Stimulated activated CD4-positive, alpha-beta T cell treated with anti-CD3 and anti-CD28 coated beads, Interleukin-12 subunit alpha, Interleukin-12 subunit beta, amount 100 ng/mL, for 48 hours (primary cell): ENCODE results near the gene PIK3R5.

ENCODE experiments used
- DNase-seq, 3 donors: peaks; one replicate each; pipeline ENCODE4 v3.0.0-alpha.2; 2020; ENCODE audit warnings: low read depth in 2 of 3, low spot score in 1 of 3

The PIK3R5 gene

DNA sequence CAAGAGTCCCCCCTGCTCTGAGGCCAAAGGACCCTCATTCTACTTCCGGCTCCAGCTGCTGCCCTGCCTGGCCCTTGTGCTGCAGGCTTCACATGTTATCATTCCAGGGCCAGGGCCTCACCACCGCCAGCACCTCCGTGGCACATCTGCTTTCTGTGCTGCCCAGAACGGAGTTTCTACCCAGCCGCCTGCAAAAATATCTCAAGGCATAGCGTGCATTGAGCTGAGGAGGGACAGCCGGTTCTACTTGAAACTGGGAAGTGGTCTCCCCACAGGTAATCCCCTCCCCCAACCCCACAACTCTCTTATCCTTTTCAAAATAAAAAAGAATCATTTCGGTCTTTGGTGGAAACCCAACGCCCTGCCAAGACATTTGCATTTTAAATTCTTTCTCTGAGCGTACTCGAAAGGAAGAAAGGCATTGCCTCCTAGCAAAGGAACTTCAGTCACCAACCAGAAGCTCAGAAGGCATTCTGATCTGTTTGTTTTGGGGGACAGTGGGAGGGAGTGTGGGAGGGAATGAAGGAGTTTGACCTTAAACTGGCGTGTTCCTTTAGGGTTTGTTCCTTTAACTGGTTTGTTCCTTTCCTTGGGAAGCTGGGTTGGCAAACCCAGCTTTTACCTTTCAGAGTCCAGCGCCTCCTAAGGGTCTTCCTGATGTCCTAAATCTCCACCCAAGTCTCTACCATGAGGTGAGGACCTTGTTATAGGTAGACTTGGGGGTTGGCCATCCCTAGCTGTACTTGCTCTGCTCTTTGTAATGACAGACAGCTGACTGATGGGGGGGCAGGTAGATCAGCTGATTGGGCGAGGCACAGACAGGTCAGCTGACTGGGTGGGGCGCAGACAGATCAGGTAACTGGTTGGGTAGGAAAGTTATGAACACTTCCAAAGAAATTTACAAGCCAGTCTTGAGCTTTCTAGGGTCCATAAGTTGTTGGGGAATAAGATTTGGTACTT is 64.6 kb downstream of the PIK3R5 start:
- DNase-seq, result no peak

DNA sequence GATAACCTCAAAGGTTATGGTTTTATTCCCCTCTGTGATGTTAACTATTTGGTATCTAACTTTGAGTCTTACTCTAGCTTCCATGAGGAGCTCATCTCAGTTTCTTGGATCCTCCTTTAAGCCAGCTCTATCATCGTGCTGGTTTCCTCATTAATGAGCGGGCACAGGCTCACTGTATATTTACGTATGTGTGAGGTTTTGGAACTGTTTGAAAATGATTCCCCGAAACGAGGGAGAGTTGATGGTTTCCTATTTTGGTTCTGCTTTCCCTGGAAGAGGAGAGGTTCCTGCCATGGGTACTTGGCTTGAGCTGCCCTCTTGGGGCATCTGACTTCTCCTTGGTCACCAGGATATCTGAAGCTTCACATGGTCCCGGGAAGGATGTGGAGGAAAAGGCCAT is 65.3 kb downstream of the PIK3R5 start:
- no peak for DNase-seq

DNA sequence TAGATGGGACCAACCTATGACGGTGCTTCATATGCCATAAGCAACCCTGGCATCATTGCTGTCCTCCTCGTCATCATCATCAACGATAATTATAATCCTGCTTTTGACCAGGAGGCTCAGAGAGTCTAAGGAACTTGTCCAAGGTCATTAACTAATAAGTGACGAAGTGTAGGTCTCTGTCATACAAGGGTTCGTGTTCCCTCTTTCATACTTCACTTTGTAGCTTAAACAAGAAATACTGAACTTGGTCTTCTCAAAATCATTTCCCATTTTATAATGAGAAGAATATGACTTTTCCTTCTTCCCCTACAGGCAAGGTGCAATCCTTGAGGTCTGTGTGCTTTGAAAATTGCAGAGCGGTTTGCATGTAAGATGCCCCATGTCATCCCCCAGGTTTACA is 66.9 kb downstream of the PIK3R5 start:
- no peak for DNase-seq

DNA sequence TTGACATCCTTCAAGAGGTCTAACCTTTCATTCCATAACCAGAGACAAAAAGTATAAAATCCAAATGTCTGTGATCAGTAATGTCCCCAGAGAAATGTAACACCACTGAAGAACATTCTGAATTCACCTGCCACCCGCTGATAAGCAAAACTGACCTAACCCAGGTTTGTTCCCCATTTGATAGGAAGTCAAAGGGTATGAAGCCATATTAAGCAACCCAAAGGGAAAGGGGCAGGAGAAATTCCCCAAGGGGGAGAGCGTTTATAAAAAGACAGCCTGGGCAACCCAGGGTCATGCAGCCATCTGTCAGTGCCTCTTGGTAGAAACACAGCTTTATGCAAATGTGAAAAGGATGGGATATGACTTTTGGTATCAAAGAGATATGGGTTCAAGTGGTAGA is 67.4 kb downstream of the PIK3R5 start:
- DNase-seq, result no peak

DNA sequence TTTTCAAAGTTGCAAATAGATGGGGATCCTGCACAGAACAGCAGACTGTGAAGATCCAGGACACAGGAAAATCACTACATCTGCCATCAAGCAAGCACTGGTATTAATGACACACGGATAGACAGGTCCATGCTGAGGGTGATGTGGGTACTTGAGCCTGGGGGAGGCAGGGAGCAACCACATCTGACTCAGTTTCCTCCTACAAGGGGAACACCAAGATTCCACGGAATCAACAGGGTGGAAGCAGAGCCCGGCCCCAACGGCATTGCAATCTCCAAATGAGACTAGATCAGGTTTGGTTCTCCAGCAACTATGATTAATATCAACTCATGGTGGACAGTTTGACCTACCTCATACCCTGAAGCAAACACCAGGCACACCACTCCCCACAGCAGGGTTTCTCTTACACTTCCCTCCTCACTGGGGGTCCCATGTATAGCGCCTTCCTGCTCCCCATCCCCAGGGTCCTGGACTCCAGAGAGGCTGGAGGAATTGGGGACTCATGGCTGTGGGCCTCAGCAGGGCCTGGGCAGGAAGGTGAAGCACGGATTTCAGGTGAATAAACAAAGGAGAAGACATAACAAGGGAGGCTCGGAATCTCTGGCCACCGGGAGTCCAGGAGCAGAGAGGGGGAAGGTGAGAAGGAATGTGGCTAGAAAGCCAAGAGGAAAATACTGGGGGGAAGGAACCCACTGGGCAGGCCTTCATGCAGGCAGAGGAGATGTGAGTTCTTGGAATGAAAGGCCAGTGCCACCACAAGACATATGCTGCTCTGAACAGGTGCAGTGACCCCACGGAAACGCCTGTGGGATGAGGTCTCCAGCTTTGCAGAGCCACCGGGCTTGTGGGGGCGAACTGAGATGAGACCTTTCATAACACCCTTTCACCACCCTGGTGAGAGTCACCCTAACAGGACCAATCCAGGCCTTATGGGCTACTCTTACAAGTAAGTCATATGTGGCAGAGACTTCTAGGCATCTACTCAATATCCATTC is 68.6 kb downstream of the PIK3R5 start:
- DNase-seq, result no peak

DNA sequence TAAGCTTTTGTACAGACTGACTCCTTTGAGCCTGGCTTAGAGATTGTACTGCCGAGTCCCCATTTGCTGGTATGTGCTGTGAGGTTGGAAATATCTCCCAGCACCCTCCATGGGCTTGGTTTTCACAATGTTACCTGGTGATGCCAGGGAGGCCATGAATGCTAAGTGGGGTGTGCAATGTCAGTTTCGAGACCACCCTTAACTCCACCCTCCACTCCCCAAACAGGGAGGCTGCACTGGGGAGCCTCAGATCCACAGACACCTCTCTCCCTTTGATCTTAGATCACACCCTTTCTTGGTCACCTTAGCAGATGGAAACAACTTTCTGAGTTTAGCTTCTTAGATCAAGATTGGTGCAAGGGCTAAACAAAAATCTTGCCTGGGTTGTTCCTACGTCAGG is 69.4 kb downstream of the PIK3R5 start:
- DNase-seq, result no peak

DNA sequence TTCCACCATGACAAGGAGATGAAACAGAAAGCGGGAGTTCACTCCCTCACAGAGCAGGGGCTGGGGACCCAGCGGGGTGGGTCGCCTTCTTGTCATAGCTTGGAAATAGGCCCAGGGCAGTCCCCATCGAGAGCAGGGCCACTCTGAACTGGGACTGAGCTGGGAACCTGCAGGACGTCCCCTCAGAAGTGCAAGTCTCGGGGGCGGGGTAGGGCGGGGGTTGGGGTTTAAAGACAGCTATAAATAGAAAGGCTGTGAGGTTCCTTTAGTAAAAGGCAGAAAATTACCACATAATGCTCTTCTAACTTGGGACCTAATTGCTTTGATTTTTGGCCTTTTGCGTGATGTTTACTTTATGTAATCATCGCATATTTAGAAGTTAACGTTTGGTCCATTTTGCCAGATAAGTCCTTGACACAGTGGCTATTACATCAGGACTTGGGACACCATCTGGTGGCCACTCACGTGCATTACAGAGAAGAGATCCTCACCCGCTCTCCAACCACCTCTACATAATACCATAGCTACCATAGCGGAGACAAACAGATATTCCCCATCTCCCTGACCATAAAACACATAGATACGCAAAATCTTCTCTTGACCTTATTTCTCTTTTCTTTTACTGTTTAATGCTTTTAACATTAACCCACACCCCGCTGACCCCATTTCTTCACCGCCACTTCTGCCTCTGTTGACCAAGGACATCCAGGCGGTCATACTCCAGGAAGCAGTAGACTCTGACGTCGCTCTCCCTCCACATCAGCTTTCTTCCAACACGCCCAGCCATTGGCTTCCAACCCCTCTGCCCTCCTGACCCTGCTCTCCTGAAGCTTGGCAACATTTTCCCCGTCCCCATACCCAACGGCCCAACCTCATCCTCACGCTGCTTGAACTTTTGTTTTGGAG is 70.6 kb downstream of the PIK3R5 start:
- DNase-seq, result peak in 1 of 3 donors; percentile 47

DNA sequence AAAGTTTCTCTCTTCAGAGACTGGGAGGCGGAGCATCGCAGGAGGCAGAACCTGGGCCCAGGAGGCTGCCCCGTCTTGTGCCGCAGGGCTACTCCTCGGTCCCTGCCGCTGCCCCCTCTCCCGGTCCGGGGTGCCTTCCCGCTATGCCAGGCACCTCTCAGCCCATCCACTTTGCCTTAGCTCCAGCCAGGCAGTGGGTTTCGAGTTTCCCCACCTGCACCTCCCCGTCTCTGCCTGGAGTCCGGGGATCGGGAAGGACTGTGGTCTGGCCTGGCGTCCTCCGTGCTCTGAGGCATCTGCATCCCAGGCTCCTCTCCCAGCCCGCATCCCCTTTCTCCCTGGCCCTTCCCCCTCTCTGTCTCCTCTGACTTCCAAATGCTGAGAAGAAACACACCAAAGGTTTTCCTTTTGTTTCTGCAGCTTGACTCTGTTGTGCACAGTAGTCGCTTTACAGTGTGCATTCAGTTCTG is 71.3 kb downstream of the PIK3R5 start:
- DNase-seq, result no peak

DNA sequence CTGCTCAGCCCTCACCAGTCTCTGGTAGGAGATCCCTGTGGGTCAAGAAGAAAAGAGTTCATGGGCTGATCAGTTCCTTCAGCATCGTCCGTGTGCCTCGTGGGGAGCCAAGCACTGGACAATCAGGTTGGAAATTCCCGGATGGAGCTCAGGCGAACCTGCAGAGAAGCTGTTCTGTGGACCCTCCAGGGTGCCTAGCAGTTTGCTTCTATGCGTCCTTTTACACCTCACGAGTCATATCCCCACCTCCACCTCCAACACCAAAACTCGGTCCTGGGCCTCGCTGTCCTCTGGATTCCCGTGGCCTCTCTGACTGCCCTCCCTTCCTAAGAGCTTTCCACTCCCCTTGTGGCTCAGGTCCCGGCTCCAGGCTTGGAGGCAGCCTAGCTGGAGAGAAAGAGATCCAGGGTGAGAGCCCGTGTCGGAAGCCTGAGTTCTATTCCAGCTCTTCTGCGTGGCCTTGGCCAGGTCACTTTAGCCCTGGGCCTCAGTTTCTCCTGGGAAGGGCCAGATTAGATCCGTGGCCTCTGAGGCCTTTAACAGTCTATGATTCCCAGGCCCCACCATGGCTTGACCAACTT is 71.8 kb downstream of the PIK3R5 start:
- DNase-seq, result no peak

DNA sequence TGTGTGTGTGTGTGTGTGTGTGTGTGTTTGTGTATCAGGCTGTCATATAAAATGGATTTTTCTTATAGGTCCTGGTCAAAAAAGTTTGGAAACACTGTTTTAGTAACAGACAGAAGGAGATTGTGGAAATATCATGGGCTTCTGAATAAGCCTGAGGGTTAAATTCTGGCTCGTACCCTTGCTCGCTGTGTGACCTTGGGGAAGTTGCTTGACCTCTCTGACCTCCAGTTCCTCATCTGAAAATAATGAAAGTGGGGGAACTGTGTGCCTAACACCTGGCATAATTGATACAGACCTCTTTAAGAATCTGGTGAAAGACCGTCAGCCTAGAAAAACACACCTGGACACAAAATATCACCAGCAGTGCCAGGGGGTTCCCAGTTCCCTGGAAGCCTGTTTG is 72.4 kb downstream of the PIK3R5 start:
- DNase-seq, result no peak

DNA sequence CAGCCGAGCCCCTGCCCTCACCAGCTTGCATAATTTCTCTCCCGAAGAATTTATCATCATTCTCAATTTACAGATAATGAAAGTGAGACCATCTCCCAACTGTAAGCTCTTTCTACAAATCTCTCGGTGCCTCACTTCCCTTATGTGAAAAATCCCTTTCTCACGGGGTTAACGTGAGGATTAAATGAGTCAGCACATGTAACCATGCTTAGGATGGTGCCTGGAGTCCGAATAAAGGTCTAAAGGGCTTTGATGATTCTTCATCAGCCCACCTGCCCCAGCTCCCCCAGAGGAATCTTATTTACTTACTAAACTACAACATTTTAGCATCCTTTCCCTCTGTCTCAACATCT is 73.2 kb downstream of the PIK3R5 start:
- no peak for DNase-seq

DNA sequence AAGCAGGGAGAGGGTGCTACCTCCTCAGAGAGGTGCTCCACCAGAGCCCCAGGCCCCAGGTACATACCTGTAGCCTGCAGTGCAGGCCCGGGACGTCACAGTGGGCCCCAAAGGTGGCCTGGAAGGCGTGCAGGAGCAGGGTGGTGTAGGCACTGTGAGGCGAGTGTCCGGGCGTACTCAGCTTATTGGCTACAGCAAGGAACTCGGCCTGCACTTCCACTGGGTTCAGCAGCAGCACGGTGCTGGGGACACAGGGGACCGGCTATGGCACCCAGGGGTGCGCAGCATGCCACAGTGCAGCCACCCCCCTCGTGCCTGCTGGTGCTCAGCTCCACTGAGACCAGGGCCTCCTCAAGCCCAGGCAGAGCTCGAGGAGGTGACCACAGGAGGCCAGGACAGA is 74.8 kb downstream of the PIK3R5 start:
- DNase-seq, result no peak

DNA sequence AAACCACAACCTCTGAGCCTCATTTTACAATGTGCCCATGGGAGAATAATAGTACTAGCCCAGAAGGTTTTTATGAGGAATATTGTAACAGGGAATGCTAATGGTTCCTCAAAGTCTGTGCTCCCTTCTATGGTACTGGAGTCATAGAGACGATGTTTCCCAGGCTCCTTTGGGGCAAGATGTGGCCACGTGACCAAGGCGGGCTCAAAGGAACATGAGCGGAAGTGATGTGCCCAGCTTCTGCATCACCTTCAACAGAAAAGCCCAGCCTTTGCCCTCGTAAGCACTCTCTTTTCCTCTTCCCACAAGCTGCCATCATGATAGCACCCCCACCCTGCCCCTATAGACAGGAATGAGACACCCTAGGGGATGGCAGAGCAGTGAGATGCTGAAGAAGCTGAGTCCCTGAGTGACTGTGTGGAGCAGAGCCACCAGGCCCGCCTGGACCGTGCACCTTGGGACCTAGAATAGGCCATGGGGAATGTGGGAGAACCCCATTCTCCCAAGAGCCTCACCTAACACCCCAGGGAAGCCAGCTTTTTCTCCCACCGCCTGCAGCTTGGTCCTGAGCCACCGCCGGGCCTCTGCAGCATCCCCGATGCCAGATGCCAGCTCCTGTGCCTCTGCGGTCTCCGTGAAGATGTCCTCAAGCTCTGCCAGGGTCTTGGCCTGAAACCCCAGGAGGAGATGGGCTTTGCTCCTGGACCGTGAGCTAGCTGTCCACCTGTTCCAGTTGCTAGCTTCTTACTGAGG is 75.9 kb downstream of the PIK3R5 start:
- no peak for DNase-seq

DNA sequence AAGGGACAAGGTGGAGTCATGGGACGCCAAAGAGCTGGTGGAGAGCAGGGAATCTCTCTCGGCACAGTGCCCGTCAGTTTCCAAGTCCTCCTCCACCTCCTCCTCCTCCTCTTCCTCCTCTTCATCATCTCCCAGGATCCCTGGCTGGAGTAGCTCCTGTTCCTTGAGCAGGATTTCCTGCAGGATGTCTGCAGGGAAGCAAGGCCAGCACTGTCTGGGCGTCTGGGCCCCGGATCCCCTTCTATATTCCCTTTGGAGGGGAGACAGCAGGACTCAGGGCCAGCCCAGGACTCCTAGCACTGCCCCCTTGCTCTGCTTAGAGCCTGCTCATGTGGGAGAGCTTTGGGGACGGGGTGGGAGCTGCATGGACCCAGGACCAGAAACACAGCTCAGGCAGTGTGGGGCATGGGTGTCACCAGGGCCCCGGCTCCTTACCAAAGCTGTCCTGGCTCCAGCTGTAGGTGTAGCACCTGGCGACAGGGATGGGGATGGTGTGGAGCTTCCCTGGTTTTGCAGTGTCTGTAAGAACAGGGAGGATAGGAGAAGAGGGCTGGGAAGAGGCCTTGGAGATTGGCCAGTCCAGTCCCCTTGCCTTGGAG is 76.7 kb downstream of the PIK3R5 start:
- no peak for DNase-seq

DNA sequence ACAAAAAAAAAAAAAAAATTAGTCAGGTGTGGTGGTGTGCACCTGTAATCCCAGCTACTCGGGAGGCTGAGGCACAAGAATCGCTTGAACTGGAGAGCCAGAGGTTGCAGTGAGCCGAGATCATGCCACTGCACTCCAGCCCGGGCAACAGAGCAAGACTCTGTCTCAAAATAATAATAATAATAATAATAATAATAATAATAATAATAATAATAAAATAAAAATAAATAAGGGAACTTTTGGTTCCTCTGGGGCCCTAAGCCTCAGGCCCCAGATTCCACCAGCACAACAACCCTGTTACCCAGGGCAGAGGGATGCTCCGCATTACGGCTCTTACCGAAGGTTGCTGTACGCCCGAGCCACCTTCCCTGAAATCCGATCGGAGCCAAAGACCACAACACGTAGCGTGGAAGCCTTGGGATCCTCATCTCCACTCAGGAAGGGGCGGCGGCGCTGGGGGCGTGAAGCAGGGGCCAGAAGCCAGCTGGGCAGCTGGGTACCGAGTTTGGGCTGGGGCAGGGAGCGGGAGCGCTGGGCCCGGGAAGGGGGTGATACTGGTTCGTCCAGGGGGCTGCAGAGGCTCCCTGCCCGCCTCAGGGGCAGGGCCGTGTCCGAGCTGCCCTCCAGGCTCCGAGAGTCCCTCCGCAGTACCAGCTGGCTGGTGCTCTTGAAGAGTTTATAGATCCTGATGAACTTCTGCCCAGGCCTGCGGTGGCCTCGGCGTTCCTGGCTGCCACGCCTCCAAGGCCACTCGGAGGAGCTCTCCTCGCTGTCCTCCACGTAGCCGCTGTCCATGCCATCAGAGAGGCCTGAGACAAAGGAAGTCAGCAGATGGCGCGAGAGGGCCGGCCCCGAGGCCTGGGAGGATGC is 77.4 kb downstream of the PIK3R5 start:
- no peak for DNase-seq

DNA sequence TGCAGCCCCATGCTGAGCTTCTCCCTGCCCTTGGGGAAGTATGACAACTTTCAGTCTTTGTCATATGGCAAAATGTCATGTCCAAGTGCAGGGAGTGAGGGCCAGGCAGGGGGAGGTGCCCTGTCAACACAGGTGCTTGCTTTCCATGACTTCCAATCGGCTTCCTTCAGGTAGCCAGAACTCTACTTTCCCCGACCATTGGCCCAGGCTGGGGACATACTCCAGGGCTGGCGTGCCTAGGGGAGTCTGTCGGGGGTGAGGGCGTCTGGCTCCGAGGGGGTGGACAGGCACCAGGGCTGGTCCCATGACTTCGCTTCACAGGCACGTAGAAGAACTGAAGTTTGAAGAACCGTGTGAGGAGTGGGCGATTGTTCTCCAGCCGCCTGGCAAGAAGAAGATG is 78.2 kb downstream of the PIK3R5 start:
- DNase-seq, result no peak

DNA sequence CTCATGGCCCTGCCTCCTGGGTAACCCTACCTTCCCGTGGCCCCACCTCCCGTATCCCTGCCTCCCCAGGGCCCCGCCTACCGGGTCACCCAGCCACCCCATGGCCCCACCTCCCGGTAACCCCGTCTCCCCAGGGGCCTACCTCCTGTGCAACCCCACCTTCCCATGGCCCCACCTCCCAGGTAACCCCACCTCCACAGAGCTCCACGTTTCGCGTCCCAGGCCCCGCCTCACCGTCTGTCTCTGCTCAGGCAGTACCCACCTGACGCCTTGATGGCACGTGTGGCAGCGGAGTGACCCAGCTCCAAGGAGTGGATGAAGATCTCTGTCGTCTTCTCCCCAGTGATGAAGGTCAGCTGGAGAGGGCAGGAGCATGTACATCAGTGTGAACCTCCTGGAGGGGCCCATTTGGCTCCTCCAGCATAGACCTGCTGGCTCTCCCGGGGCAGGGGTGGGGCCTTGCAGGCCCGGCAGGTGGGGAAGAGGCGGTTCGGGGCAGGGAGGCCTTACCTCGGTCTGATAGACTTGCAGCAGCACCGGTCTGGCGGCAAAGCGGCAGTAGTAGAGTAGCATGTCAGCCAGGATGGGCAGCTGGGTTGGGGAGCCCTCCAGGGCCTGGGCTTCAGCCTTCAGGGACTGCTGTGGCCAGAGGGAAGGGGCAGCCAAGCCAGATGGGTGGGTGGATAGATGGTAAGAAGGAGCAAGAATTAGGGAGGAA is 79.4 kb downstream of the PIK3R5 start:
- DNase-seq, result no peak
